ENCODE data around the gene DYNC1H1.
A peak's percentile ranks its signal among the peaks of the same experiment; 100 is the strongest.

The DYNC1H1 gene

DNA sequence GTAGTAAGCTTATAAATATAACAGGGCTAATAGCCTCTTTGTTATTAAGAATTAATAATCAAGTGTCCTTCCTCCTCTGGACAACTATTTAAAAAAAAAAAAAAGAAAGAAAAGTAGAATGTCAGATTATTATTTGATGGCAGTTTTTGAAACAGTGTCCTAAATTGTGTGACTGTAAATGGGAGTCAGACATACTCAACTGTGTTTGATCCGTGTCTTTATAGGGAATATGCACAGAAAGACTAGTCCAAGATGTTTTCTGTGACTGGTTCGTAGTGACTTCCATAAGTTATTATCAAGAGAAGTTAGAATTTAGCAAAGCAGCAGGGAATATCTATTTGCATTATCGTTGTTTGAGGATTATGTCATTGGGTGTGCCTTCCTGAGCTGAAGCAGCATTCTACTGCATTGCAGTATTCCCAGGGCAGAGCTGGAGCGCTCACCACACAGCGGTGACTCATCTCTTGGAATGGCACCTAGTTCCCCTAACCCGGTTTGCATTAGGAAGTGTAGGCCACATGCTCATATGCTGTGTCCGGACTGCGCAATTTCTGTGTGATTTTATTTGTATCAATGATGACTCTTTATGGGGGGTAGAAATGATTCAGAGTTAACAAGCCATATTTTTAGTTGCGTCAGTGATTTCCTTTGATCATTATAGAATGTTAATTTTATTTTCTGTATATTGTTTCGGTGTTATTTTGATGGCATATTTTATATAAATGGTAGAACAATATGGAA, 7.9 kb downstream of the DYNC1H1 start (continued):
- TF ChIP-seq, protein P1, sequence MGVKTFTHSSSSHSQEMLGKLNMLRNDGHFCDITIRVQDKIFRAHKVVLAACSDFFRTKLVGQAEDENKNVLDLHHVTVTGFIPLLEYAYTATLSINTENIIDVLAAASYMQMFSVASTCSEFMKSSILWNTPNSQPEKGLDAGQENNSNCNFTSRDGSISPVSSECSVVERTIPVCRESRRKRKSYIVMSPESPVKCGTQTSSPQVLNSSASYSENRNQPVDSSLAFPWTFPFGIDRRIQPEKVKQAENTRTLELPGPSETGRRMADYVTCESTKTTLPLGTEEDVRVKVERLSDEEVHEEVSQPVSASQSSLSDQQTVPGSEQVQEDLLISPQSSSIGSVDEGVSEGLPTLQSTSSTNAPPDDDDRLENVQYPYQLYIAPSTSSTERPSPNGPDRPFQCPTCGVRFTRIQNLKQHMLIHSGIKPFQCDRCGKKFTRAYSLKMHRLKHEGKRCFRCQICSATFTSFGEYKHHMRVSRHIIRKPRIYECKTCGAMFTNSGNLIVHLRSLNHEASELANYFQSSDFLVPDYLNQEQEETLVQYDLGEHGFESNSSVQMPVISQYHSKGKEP (tag by site-specific recombination; IDR thresholded peaks at IDR 0.05), result peak; percentile 99
- TF ChIP-seq ZBTB11 (tag by site-specific recombination; conservative IDR thresholded peaks at IDR 0.05; ENCODE audit: low read depth), result no peak
- TF ChIP-seq OVOL3 (tag by site-specific recombination; IDR thresholded peaks at IDR 0.05), result no peak
- TF ChIP-seq SALL2 (tag by site-specific recombination; IDR thresholded peaks at IDR 0.05; ENCODE audit: borderline replicate concordance), result no peak
- no peak for TF ChIP-seq ZNF174 (tag by site-specific recombination; IDR thresholded peaks at IDR 0.05)
- TF ChIP-seq YY1 (tag by site-specific recombination; IDR thresholded peaks at IDR 0.05), result no peak
- TF ChIP-seq ZNF239 (tag by site-specific recombination; IDR thresholded peaks at IDR 0.05), result no peak
- TF ChIP-seq SP3 (tag by site-specific recombination; IDR thresholded peaks at IDR 0.05), result no peak
- TF ChIP-seq, protein P2, sequence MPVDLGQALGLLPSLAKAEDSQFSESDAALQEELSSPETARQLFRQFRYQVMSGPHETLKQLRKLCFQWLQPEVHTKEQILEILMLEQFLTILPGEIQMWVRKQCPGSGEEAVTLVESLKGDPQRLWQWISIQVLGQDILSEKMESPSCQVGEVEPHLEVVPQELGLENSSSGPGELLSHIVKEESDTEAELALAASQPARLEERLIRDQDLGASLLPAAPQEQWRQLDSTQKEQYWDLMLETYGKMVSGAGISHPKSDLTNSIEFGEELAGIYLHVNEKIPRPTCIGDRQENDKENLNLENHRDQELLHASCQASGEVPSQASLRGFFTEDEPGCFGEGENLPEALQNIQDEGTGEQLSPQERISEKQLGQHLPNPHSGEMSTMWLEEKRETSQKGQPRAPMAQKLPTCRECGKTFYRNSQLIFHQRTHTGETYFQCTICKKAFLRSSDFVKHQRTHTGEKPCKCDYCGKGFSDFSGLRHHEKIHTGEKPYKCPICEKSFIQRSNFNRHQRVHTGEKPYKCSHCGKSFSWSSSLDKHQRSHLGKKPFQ (tag by site-specific recombination; IDR thresholded peaks at IDR 0.05), result no peak
- TF ChIP-seq MZF1 (tag by site-specific recombination; IDR thresholded peaks at IDR 0.05; ENCODE audit: borderline replicate concordance), result peak; percentile 40; the same call in 1 of the 2 replicates
- TF ChIP-seq ZNF639 (tag by site-specific recombination; IDR thresholded peaks at IDR 0.05), result no peak
- no peak for TF ChIP-seq GLI4 (tag by site-specific recombination; IDR thresholded peaks at IDR 0.05)
- TF ChIP-seq ZNF366 (tag by site-specific recombination; conservative IDR thresholded peaks at IDR 0.05), result peak; percentile 89
- TF ChIP-seq ZNF624 (tag by site-specific recombination; IDR thresholded peaks at IDR 0.05), result no peak
- TF ChIP-seq ZNF837 (tag by site-specific recombination; IDR thresholded peaks at IDR 0.05), result no peak
- peak; percentile 84 for TF ChIP-seq KLF8 (tag by site-specific recombination; IDR thresholded peaks at IDR 0.05)
- peak; percentile 50; the same call in 1 of the 2 replicates for TF ChIP-seq PATZ1 (tag by site-specific recombination; IDR thresholded peaks at IDR 0.05)
- peak; percentile 56 for TF ChIP-seq ZNF558 (tag by site-specific recombination; IDR thresholded peaks at IDR 0.05)
- TF ChIP-seq, protein P3, sequence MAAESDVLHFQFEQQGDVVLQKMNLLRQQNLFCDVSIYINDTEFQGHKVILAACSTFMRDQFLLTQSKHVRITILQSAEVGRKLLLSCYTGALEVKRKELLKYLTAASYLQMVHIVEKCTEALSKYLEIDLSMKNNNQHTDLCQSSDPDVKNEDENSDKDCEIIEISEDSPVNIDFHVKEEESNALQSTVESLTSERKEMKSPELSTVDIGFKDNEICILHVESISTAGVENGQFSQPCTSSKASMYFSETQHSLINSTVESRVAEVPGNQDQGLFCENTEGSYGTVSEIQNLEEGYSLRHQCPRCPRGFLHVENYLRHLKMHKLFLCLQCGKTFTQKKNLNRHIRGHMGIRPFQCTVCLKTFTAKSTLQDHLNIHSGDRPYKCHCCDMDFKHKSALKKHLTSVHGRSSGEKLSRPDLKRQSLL (tag by site-specific recombination; IDR thresholded peaks at IDR 0.05), result peak; percentile 39; the same call in 1 of the 2 replicates
- no peak for TF ChIP-seq ZNF747 (tag by site-specific recombination; IDR thresholded peaks at IDR 0.05)
- TF ChIP-seq ZNF660 (tag by site-specific recombination; IDR thresholded peaks at IDR 0.05), result peak; percentile 88
- TF ChIP-seq ZNF561 (tag by site-specific recombination; IDR thresholded peaks at IDR 0.05; ENCODE audit: borderline replicate concordance), result peak; percentile 73; the same call in 1 of the 2 replicates
- no peak for TF ChIP-seq ZNF112 (tag by site-specific recombination; IDR thresholded peaks at IDR 0.05)
- no peak for TF ChIP-seq ZNF623 (tag by site-specific recombination; IDR thresholded peaks at IDR 0.05)
- TF ChIP-seq, protein P4, sequence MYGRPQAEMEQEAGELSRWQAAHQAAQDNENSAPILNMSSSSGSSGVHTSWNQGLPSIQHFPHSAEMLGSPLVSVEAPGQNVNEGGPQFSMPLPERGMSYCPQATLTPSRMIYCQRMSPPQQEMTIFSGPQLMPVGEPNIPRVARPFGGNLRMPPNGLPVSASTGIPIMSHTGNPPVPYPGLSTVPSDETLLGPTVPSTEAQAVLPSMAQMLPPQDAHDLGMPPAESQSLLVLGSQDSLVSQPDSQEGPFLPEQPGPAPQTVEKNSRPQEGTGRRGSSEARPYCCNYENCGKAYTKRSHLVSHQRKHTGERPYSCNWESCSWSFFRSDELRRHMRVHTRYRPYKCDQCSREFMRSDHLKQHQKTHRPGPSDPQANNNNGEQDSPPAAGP (tag by site-specific recombination; IDR thresholded peaks at IDR 0.05), result peak; percentile 50; the same call in 1 of the 2 replicates
- TF ChIP-seq GFI1B (tag by site-specific recombination; IDR thresholded peaks at IDR 0.05), result no peak
